HG03025 (cell line): ENCODE data around the gene TBX15.

Source experiments
- ATAC-seq: cut with Tn5 transposase; IDR thresholded peaks from one replicate; pipeline ENCODE4 v1.9.1; 2021; ENCODE audit warnings: mild to moderate bottlenecking, moderate library complexity; ENCODE audit not compliant: unreplicated experiment, low FRiP score

TBX15 gene

GRCh38 chr1:119002028-119002686, 14.0 kb upstream of the TBX15 start:
- no peak for ATAC-seq

DNA sequence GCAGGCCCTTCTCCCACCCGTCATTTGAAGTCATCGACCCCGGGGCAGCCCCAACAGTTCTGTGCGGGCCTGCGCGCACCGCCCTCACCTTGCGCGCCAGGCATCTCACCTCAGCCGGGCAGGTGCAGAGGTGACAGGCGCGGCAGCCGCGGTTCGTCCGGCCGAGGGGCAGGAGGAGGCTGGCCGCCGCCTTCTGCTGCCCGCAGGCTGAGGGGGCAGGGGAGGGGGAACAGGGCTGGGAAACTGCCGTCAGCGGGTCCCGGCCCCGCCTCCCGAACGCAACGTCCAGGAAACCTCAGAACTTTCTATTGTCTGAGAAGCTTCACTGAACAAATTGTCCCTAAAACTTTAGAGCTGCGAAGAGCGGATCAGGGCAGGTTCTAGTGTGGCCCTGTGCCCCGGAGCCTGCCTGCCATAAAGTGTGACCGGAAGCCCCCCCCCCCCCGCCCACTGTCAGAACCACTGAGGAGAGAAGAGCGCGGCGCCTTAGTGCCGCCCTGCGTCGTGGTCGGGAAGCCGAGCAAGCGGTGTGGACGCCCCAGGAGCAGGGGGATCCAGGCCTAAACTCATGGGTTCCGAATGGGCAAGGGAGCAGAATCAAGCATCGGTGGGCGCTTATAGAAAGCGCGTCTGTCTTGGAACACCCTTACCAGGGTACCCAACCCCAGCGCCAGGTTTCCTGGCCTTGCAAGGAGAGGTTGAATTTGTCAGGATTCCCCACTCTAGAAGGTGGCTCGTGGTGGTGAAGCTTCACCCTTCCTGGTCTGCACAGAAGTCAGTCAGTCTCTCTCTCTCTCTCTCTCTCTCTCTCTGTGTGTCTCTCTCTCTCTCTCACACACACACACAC, 13.3 kb upstream of the TBX15 start:
- ATAC-seq: no peak

GRCh38 chr1:119000371-119001180, 12.4 kb upstream of the TBX15 start:
- no peak for ATAC-seq

- no peak for ATAC-seq
Measured at GRCh38 chr1:118999348-119000071, 11.4 kb upstream of the TBX15 start.

GRCh38 chr1:118998171-118998570, 10.0 kb upstream of the TBX15 start:
- no peak for ATAC-seq

DNA sequence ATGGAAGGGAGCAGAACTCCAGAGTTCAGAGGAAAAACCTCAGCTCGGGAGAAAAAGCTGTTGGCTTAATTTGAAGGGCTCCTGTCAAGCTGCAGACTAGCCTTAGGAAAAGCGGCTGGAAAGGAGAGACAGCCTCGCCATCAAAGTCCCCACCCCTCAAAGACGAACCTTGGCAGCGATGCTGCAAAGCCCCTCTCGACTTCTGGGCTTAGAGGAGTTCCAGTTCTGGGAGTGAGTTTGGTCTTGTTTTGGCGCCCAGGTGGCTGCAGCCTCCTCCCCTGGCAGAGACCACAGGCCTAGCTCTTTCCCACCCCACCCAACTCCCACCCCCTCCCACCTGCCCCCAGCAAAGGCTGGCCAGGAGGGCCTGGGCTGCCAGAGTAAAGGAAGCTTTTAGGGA, 9.1 kb upstream of the TBX15 start:
- ATAC-seq: no peak

GRCh38 chr1:118995312-118996016, 7.3 kb upstream of the TBX15 start:
- no peak for ATAC-seq

- ATAC-seq: no peak
Measured at GRCh38 chr1:118993700-118994026, 5.5 kb upstream of the TBX15 start.

DNA sequence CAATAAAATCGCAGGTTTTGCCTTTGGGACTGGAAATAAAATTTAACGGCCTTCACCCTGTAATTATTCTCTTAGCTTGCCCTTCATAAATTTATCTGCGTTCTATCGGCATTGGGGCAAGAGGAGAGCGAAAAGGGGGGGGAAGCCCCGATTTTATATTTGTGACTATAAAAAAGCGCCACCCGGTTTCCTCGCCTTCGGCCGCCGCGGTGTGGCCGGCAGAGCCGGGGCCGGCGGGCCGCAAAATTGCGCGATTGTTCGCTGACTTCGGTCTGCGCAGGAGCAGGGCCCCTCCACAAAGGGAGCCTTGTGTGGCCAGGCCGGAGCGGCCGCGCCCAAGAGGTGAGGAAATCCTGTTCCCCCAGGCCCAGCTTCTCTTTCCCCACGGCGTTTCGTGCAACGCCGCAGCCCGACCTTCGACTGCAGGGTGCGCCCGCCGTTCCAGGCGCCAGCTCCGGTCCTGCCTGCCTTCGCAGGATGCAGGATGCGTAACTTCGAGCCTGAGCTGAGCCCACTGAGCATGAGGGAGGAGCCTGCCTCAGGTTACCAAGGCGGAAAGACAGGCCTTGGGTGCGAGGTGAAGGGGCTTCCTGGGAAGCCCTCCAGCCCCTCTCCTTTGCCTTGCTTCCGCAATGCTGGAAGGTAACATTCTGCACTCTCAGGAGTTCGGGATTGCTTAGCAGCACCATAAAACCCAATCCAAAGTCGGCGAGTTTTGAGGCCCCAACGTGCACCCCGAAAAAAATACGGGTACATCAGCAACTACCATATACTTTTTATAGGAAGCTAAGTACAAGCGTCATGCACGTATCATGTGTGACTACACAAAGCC, 4.9 kb upstream of the TBX15 start:
- ATAC-seq: no peak

DNA sequence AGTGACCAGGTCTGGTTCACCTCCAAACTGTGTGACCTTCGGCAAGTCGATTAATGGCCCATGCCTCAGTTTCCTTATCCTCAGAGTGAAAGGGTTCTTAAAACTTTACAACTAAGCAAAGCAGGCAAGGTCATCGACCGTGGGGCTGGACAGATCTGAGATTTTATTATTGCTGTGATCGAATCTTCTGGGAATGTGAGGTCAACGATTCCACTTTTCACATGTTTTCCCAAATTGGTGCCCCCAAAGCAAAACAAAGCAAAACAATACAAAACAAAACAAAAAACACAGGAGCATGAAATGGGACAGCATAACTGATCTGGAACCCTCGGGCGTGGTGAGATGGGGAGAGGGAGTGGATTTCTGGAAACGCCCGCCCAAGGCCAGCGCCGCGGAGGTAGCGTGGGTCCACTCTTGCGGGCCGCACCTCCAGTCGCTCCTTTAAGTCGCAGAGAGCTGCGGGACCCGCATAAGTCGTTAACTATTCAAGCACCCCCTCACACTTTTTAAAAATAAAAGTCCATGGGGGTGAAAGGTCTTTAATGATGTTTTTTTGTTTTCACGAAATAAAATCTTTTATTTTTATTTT, 4.2 kb upstream of the TBX15 start:
- no peak for ATAC-seq

DNA sequence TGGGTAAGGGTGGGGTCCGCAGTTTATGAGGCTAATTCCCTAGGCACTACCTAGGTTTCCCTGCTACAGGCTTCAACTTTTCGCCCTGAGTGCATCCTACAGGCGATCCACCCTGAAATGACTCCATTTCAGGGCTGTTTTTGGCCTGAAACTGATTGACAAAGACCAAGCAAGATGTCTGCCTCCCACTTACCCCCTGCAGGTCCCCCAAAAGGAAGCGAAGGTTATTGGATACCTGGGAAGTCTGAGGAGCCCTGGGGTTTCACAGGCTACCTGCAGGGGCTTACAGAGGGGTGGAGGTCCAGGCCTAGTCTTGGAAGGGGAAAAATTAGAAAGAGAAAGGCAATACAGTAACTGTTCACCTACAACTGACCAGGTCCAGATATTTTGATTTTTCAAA, 3.3 kb upstream of the TBX15 start:
- no peak for ATAC-seq

DNA sequence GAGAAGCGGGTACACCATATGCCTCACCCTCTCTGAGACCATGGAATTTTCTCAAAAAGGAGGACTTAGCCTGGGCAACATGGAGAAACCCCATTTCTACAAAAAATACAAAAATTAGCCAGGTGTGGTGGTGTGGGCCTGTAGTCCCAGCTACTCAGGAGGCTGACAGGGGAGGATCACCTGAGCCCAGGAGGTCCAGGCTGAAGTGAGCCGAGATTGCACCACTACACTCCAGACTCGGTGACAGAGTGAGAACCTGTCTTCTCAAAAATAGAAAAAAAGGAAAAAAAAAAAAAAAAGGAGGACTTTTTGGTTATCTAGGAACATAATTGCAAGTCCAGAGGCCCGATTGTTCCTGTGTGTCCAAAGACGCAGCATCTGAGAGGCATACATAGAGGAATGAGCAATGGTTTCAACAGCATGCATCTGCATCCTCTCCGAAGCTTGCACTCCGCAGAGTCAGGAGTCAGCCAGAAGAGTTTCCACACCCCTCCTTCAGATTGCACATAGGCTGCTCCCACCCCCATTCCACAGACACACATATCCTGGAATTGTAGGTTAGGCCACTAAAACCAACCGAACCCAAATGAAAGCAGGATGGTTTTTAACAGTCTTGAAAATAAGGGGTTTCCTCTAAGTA, 2.5 kb upstream of the TBX15 start:
- ATAC-seq: no peak

DNA sequence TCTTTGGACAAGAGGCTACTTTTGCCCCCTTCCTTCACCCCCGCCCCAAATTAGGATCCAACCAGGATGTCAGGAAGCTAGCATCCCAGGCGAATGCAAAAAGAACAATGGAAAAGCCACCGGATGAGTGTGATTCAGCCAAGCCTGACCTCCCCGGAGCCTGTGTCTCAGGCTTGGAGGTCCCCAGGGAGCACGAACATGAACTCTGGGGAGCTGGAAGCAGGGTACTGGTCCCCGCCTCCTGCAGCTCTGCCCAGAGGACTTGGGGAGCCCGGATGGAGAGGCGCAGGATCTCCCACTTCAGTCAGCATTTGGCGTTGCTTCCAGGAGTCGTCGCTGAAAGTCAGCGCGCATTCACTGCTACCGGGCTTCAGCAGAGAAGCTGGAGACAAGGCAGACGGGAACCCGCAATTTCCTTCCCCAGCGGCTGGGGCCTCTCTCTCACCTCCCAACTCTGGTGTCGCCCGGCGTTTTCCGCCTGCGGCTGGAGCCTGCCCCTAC, 1.8 kb upstream of the TBX15 start:
- ATAC-seq: no peak

DNA sequence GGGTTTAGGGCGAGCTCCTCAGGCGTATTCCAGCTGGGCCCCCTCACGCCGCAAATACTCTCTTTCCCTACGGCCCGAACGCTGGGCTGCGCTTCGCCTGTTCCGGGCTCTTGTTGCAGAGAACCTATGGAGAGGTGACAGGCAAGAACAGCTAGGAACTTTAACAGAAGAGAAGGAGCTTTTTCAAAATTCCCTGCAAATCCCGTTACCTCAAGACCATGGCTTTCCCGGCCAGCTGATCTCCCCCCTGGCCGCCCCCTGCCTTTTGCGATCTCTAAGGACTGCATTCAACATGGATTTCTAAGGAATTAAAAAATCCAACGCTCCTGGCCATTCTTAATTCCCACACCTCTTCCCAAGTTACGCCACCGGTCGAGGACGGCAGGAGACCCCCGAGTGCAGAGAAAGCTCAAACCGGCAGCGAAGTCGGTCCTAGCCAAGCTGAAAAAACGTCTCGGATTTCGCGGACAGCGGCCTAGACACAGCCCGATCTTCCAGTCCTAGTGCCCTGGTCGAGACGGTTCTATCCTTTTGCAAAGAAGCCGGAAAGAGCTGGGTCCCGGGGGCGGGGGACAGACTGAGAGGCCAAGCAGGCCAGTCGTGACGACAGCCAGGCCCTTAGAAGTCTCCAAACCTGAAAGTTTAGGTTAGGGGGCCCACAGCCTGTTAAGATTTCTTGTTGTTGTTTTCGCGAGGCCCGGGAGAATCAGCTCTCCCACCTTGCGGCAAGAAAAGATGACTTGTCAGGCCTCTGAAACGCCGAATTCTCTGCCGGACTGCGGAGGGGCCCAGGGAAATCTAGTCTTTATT, 1.1 kb upstream of the TBX15 start:
- no peak for ATAC-seq

- no peak for ATAC-seq
Measured at GRCh38 chr1:118987468-118988185, 516 bp downstream of the TBX15 start.

DNA sequence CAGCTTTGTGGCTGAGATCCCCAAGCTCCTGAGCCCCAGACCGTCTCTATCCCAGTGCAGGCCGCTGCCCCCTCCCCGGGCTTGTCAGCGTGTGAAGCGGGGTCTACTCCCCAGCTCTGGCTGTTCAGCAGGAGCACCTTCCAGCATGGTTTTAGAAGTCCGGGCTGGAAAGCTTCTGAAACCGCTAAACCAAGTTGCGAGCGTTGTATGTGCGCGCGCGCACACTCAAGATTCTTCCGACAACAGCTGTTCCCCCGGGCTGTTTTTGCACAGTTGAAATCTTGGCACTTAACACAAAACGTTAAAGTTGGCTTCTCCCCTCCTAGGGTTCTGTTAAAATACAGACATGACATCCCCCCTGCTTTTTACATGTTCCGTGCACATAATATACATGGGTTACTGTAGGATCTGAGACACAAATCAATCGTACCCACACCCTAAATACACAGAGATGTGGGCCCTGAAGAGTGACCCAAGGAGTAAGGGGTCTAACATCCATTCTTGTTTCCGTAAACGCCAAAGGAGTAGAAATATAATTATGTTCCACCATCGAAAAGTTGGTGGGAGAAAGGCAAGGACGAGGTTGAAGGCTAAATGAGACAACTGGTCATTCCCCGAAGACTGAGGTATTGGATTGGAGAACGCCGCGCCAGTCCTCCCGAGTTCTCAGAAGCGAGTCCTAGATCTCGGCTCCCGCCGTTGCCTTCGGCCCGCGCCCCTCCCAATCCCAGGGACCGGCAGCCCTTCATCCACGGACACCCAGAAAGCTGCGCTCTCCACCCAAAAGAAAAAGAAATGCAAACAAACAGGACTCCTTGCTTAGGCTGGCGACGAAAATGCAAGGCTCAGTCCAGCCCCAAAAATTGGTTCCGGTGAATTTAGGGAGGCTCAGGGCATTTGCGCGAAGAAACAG, 1.3 kb downstream of the TBX15 start:
- ATAC-seq: no peak
